ENCODE results near the gene ORM2. TPM values are rescaled to one million over a fixed set of nuclear protein-coding genes. Genes with fewer than 3 reads are reported as not detected.

The ORM2 gene
- total RNA-seq, 4 donors from 2014 or later, result 9.5 TPM; not detected in 3

DNA sequence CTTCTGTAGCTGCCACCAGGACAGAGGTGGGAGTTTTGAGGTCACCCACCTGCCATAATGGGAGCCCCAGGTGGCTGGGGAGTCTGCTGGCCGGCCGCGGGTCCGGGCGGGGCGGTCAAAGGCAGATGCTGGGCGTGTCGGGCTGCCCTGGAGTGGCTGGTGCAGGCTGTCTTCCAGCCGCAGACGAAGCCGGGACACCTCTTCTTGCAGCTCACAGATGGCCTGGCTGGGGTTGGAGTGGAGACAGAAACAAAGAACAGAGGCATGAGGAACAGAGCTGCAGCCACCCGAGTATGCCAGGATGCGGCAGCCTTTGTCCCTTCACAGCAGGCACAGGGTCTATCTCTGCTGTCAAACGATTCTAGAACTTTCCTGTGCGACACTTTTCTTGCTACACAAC is 18.0 kb downstream of the ORM2 start:
- WGBS, result 86% methylated on average over 15 of the region's 15 CpGs
- H3K4me3 ChIP-seq, result no peak overlapping the region
- no peaks in the 10 kb centered on the region for H3K9me3 ChIP-seq
- H3K27ac ChIP-seq, result no peak overlapping the region
- peaks cover 21% of the 10 kb centered on the region for H3K4me1 ChIP-seq
- H3K27me3 ChIP-seq, result no peaks in the 10 kb centered on the region
- no peak for DNase-seq (ENCODE audit: low spot score in 2 of 2)
- TF ChIP-seq EP300 (IDR thresholded peaks at IDR 0.05), result no peak
- peaks cover 80% of the 10 kb centered on the region for H3K36me3 ChIP-seq

DNA sequence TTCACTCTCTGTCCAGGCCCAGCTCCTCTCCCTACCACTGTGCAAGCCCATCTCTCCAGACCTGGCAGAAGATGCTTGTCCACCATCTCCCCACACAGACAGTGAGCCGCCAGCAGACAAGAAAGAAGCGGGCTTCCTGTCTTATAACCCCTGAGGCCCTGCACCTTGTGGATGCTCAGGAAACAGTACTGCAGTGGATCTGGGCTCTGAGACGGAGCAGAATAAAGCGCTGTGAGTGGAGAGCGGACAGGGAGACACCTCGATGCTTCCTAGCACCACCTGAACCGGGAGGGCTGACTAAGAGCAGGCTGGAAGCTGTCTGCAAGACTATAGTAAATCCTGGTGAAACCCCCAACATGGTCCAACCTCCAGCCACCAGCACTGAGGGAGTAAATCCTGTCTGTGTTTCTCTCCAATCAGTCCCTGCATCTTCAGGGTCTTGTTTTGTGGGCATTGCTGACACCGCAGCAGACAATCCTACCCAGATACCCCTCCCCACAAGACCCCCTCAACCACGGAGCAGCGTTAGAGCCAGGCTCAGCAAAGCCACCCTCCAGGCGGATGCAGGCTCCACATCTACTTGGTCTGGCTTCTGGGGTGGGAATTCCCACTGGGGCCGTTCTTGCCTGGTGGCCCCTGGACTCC is 18.7 kb downstream of the ORM2 start:
- Histone ChIP-seq H3K4me3 (no peak overlapping the region), H3K27ac (no peak overlapping the region), H3K9me3 (no peaks in the 10 kb centered on the region), H3K27me3 (no peaks in the 10 kb centered on the region), H3K36me3 (peaks cover 76% of the 10 kb centered on the region), H3K4me1 (peaks cover 21% of the 10 kb centered on the region)
- DNase-seq (ENCODE audit: low spot score in 2 of 2), result no peak
- no peak for TF ChIP-seq EP300 (IDR thresholded peaks at IDR 0.05)
- TF ChIP-seq POLR2AphosphoS5 (IDR thresholded peaks at IDR 0.05), result no peak
- TF ChIP-seq, protein P1, sequence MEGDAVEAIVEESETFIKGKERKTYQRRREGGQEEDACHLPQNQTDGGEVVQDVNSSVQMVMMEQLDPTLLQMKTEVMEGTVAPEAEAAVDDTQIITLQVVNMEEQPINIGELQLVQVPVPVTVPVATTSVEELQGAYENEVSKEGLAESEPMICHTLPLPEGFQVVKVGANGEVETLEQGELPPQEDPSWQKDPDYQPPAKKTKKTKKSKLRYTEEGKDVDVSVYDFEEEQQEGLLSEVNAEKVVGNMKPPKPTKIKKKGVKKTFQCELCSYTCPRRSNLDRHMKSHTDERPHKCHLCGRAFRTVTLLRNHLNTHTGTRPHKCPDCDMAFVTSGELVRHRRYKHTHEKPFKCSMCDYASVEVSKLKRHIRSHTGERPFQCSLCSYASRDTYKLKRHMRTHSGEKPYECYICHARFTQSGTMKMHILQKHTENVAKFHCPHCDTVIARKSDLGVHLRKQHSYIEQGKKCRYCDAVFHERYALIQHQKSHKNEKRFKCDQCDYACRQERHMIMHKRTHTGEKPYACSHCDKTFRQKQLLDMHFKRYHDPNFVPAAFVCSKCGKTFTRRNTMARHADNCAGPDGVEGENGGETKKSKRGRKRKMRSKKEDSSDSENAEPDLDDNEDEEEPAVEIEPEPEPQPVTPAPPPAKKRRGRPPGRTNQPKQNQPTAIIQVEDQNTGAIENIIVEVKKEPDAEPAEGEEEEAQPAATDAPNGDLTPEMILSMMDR (IDR thresholded peaks at IDR 0.05), result no peak
- no peak for TF ChIP-seq POLR2A (IDR thresholded peaks at IDR 0.05)
- WGBS, result 93% methylated on average over 11 of the region's 12 CpGs

DNA sequence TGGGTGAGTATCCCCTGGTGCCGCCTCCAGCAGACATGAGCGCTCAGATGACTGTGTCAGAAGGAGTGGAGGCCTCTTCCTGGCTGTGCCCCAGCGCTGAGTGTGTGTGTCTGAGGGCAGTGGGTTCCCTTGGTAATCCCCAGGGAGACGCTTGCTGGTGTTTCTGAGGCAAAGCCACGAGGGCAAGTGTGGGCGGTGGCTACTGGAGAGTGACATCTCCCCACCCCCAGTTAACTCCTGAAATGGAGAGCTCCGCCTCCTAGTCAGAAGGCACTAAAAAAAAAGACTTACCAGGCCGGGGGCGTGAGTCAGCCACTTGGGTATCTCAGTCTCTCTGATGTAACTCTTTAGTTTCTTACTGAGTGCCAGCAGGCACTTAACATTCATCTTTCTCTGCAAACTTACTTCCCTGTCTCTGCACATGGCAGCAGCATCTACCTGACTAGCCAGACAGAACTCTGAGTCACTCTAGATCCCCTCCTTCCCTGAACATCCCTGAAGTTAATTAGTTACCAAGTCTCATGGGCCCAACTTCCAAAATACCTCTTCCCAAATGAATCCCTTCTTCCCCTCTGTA is 19.3 kb downstream of the ORM2 start:
- H3K27ac ChIP-seq, result peak overlapping the region; percentile 20
- peak in 1 of 2 donors; percentile 82 for DNase-seq (ENCODE audit: low spot score in 2 of 2)

DNA sequence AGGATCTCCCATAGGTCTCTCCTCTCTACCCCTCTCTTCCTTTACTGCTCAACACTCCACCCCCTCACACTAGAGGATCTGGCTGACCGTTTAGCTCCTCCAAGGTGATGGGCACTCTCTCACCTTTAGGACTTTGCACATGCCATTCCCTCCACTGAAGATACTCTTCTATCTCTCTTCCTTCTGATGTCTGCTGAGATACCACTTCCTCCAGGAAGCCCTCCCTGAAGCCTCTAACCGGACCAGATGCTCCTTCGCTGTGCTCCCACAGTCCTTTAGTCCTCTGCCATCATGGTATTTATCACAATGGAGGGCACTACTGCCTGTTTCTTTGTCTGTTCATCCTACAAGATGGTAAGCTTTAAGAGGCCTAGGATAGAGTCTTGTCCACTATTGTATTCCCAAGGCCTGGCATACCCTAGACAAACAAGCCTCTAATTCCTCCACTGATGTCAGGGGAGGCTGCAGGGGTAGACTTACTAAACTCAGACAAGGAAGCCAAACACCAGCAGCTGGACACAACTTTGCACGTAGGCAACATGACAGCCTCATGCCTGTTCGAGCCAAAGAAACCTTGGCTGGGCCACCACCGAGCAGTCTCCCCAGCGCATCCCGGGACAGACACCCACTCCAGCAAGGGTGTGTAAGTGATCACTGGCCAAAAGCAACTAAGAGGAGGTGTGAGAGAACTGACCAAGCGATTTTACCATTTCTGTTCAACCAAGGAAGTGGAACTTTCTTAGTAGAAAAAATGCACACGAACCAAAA is 20.2 kb downstream of the ORM2 start:
- 76% methylated on average over 10 of the region's 10 CpGs for WGBS
- H3K4me3 ChIP-seq, result no peak overlapping the region
- peak overlapping the region; percentile 20 for H3K27ac ChIP-seq
- no peak for DNase-seq (ENCODE audit: low spot score in 2 of 2)
- no peaks in the 10 kb centered on the region for H3K9me3 ChIP-seq
- no peak for TF ChIP-seq POLR2AphosphoS5 (IDR thresholded peaks at IDR 0.05)
- TF ChIP-seq, protein P1 (IDR thresholded peaks at IDR 0.05), result no peak
- no peak for TF ChIP-seq POLR2A (IDR thresholded peaks at IDR 0.05)
- no peak for TF ChIP-seq EP300 (IDR thresholded peaks at IDR 0.05)
- peaks cover 21% of the 10 kb centered on the region for H3K4me1 ChIP-seq
- no peaks in the 10 kb centered on the region for H3K27me3 ChIP-seq
- peaks cover 72% of the 10 kb centered on the region for H3K36me3 ChIP-seq

More for the DNA sequence above, 19.3 kb downstream of the ORM2 start:
- no peaks in the 10 kb centered on the region for H3K27me3 ChIP-seq
- peaks cover 21% of the 10 kb centered on the region for H3K4me1 ChIP-seq
- no peak overlapping the region for H3K4me3 ChIP-seq
- H3K36me3 ChIP-seq, result peaks cover 73% of the 10 kb centered on the region
- TF ChIP-seq EP300 (IDR thresholded peaks at IDR 0.05) (no peak), POLR2A (IDR thresholded peaks at IDR 0.05) (no peak), POLR2AphosphoS5 (IDR thresholded peaks at IDR 0.05) (no peak)
- TF ChIP-seq, protein P1 (IDR thresholded peaks at IDR 0.05), result no peak
- 21% methylated on average over 6 of the region's 9 CpGs for WGBS
- no peaks in the 10 kb centered on the region for H3K9me3 ChIP-seq

DNA sequence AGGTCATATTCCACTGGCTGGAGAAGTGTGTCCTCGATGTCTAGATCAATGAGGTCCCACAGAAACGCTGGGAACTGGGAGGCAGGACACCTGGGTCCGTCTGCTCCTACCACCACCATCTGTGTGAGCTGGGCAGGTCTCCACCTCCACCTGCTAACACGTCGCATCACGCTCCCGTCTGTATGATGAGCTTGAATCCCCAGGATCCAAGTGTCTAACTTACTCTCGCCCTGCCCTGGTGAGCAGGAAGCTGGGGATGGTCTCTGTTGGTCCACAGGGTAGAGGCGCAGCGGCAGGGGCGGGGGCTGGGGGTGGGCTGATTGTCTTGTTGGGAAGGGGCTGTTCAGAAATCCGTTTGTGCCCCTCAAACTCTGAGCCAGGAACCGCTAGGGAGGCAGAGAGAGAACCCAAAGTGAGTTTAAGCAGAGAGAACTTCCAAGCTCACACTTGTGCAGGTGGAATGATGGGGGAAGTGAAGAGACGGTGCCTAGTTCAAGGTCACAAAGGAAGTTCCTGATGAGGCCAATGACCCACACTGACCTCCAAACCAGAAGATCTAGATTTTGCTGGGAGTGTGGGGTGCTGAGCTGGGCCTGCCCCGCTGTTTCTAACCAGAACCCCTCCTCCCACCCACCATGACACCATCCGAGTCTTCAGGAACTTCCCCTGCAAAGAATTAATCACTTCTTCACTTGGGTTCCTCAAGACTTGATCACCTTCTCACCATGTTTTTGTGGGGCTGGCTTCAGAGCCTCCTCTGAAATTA is 21.1 kb downstream of the ORM2 start:
- H3K4me1 ChIP-seq, result peaks cover 21% of the 10 kb centered on the region
- peaks cover 72% of the 10 kb centered on the region for H3K36me3 ChIP-seq
- no peak for TF ChIP-seq EP300 (IDR thresholded peaks at IDR 0.05)
- TF ChIP-seq POLR2AphosphoS5 (IDR thresholded peaks at IDR 0.05), result no peak
- TF ChIP-seq POLR2A (IDR thresholded peaks at IDR 0.05), result no peak
- TF ChIP-seq, protein P1 (IDR thresholded peaks at IDR 0.05), result no peak
- H3K27ac ChIP-seq, result no peak overlapping the region
- no peak overlapping the region for H3K4me3 ChIP-seq
- H3K9me3 ChIP-seq, result no peaks in the 10 kb centered on the region
- no peaks in the 10 kb centered on the region for H3K27me3 ChIP-seq
- WGBS, result 94% methylated on average over 12 of the region's 16 CpGs
- DNase-seq (ENCODE audit: low spot score in 2 of 2), result no peak

Measured in suprapubic skin (tissue), 4 donors.